BJ (cell line): Measurements from ENCODE around the gene MYBL2. TPM values are rescaled to one million over a fixed set of nuclear protein-coding genes. Genes with fewer than 3 reads are reported as not detected.
"Not testable (repeated sequence)": the region's sequence is repeated elsewhere in the genome, so short reads cannot be mapped to it uniquely, and the experiment has no call there.

ENCODE experiments used
- CTCF ChIA-PET: fragments of 350-600 bp; formaldehyde crosslinking; extraction: SDS; loops from one replicate; lab custom pipeline; 2021; ENCODE audit warnings: antibody characterized with exemption, inconsistent platforms; lab: Yijun Ruan, JAX
- POLR2A ChIA-PET: fragments of 300-600 bp; sonication (Branson Sonifier 250); formaldehyde crosslinking; extraction: SDS; loops from one replicate; lab custom pipeline; 2021; ENCODE audit warnings: antibody characterized with exemption; lab: Charles Lee
- DNase-seq: peaks from one replicate; pipeline ENCODE4 v3.0.0-alpha.2; 2011; ENCODE audit warnings: low read depth
- H3K27me3 ChIP-seq: 2 replicates; pipeline ENCODE4 v1.6.0; 2011; ENCODE audit warnings: low read length; ENCODE audit not compliant: control insufficient read depth, insufficient read depth
- H3K36me3 ChIP-seq: 2 replicates; pipeline ENCODE4 v1.5.1; 2011; ENCODE audit warnings: low read length; ENCODE audit not compliant: control insufficient read depth, insufficient read depth
- H3K4me3 ChIP-seq: 2 replicates; pipeline ENCODE4 v1.5.1; 2011; ENCODE audit warnings: low read depth, mild to moderate bottlenecking, control low read depth, low read length
- CTCF ChIP-seq: IDR thresholded peaks from 2 replicates; pipeline ENCODE4 v1.5.1; 2011; ENCODE audit warnings: low read depth, mild to moderate bottlenecking, control low read depth, inconsistent platforms, low read length, moderate library complexity; ENCODE audit not compliant: insufficient read depth
- polyA plus RNA-seq: library from polyadenylated mRNA; depleted of rRNA; stranded (reverse); fragments of >200 nt; gene quantifications from 2 replicates; pipeline ENCODE4 v1.2.3, GENCODE V29; 2011

MYBL2 gene
- polyA plus RNA-seq, 1 experiment: 9.8 TPM

GRCh38 chr20:43653966-43654365, 12.9 kb upstream of the MYBL2 start:
- Histone ChIP-seq H3K27me3 (no peaks in the 10 kb centered on the region), H3K4me3 (no peak overlapping the region), H3K36me3 (no peaks in the 10 kb centered on the region)
- no peak for TF ChIP-seq CTCF
- DNase-seq: no peak
- CTCF ChIA-PET: no interaction called here
- POLR2A ChIA-PET: no interaction called here

GRCh38 chr20:43655176-43655575, 11.7 kb upstream of the MYBL2 start:
- H3K27me3 ChIP-seq, CTCF ChIA-PET, DNase-seq, H3K4me3 ChIP-seq, POLR2A ChIA-PET, H3K36me3 ChIP-seq: not testable (repeated sequence)

GRCh38 chr20:43655937-43656336, 11.0 kb upstream of the MYBL2 start:
- CTCF ChIA-PET: no interaction called here

GRCh38 chr20:43658069-43658722, 8.7 kb upstream of the MYBL2 start:
- DNase-seq: no peak
- H3K4me3 ChIP-seq: peak overlapping the region; percentile 71
- CTCF ChIA-PET: no interaction called here
- POLR2A ChIA-PET: no interaction called here
- no peaks in the 10 kb centered on the region for H3K36me3 ChIP-seq
- H3K27me3 ChIP-seq: no peaks in the 10 kb centered on the region
- no peak for TF ChIP-seq CTCF

More at GRCh38 chr20:43655937-43656336, 11.0 kb upstream of the MYBL2 start:
- TF ChIP-seq CTCF: no peak
- Histone ChIP-seq H3K27me3 (no peaks in the 10 kb centered on the region), H3K4me3 (no peak overlapping the region), H3K36me3 (no peaks in the 10 kb centered on the region)
- POLR2A ChIA-PET: no interaction called here
- no peak for DNase-seq

- no peak for TF ChIP-seq CTCF
- Histone ChIP-seq H3K4me3 (no peak overlapping the region), H3K36me3 (no peaks in the 10 kb centered on the region), H3K27me3 (no peaks in the 10 kb centered on the region)
- DNase-seq: no peak
- ChIA-PET CTCF (interaction anchor here (0.8 to 1.6 kb wide), 3 partner anchors 15 to 72 kb away, joined by 4 to 6 read pairs (median 5); no protein-coding TSS in a partner anchor), POLR2A (interaction anchor here (0.6 kb wide), 1 partner anchor 200 kb away, joined by 5 read pairs; no protein-coding TSS in a partner anchor)
These were observed 8.0 kb upstream of the MYBL2 start for GRCh38 chr20:43658723-43659419.
